K562 (cell line): ENCODE data around the gene RARG. TPM values are rescaled to one million over a fixed set of nuclear protein-coding genes. Genes with fewer than 3 reads are reported as not detected.

ENCODE experiments used
- BCLAF1 ChIP-seq, 2 experiments: fragments of 450-650 bp in 1 of 2; IDR thresholded peaks; 2 replicates each; pipeline ENCODE4 v1.6.1; 2011 to 2017; ENCODE audit warnings: low read depth in 2 of 2, antibody characterized with exemption in 1 of 2, borderline replicate concordance in 1 of 2, low read length in 1 of 2, mild to moderate bottlenecking in 1 of 2, mixed read lengths in 1 of 2; ENCODE audit not compliant: control insufficient read depth in 1 of 2
- CHAMP1 ChIP-seq: fragments of 450-650 bp; IDR thresholded peaks from 2 replicates; pipeline ENCODE4 v1.6.1; 2016; ENCODE audit warnings: mild to moderate bottlenecking
- HNRNPLL ChIP-seq: fragments of 200-400 bp; formaldehyde crosslinking; IDR thresholded peaks from 2 replicates; pipeline ENCODE4 v1.6.1; 2017; ENCODE audit warnings: low read length, low read depth, mild to moderate bottlenecking; ENCODE audit not compliant: poor library complexity, severe bottlenecking
- NBN ChIP-seq: fragments of 450-650 bp; IDR thresholded peaks from 2 replicates; pipeline ENCODE4 v1.6.1; 2016; ENCODE audit warnings: low read depth, mild to moderate bottlenecking
- SP2 ChIP-seq: IDR thresholded peaks from 2 replicates; pipeline ENCODE4 v1.6.1; 2011; ENCODE audit warnings: mild to moderate bottlenecking, low read depth, low read length, moderate library complexity; ENCODE audit not compliant: poor library complexity, severe bottlenecking; ENCODE audit errors: extremely low read depth
- ZBTB5 ChIP-seq: fragments of 450-650 bp; IDR thresholded peaks from 2 replicates; pipeline ENCODE4 v1.6.1; 2017; ENCODE audit warnings: antibody characterized with exemption
- ZNF407 ChIP-seq: fragments of 450-650 bp; IDR thresholded peaks from 2 replicates; pipeline ENCODE4 v1.6.1; 2016; ENCODE audit warnings: low read depth
- ZNF507 ChIP-seq: conservative IDR thresholded peaks from 2 replicates; pipeline ENCODE4 v1.6.1; 2017; ENCODE audit warnings: missing genetic modification characterization, missing compliant biosample characterization
- polyA plus RNA-seq, 8 experiments: library from polyadenylated mRNA; depleted of rRNA in 4 of 8; stranded (reverse) in 5 of 8; unstranded in 3 of 8; fragments of >200 nt; fragmentation: Nextera tagmentation in 2 of 8; fragmentation: Illumina TruSeq in 1 of 8; extraction: Ambion mirVana in 2 of 8; extraction: Trizol in 1 of 8; gene quantifications; 2 replicates each; pipeline versions ENCODE4 v1.2.1 to v1.2.3, GENCODE V29; 2011 to 2014; ENCODE audit warnings: inconsistent platforms in 1 of 8, missing spikeins in 1 of 8
- total RNA-seq, 7 experiments: library from RNA; depleted of rRNA in 6 of 7; stranded (reverse); fragments of >200 nt in 6 of 7; fragmentation: Illumina TruSeq in 2 of 7; extraction: Trizol in 2 of 7; gene quantifications; 2 replicates each; pipeline versions ENCODE4 v1.2.1 to v1.2.3, GENCODE V29; 2011 to 2021; ENCODE audit warnings: low replicate concordance in 1 of 7

RARG gene
- total and polyA plus RNA-seq, 9 of the 15 experiments (the other 6 are each of a cell fraction or from before 2014, with no cell fraction given) = 0.18 to 7.6 (median 3.8) TPM

- no peak for TF ChIP-seq BCLAF1 (IDR thresholded peaks at IDR 0.05; ENCODE audit: borderline replicate concordance in 1 of 2, control insufficient read depth in 1 of 2, low read depth in 2 of 2, low read length in 1 of 2)
- no peak for TF ChIP-seq ZNF507 (tag)
- no peak for TF ChIP-seq SP2
- 0 out of 2 replicates have a peak, but pooled peaks have one; percentile 53 for TF ChIP-seq NBN
- TF ChIP-seq ZBTB5 = peak; percentile 69; the same call in 1 of the 2 replicates
- no peak; the same call in 1 of the 2 replicates for TF ChIP-seq ZNF407
- no peak for TF ChIP-seq CHAMP1
- no peak for TF ChIP-seq HNRNPLL
These were observed 9.8 kb downstream of the RARG start (continued) for GRCh38 chr12:53222170-53222721.
